ENCODE data around the gene PRSS57. TPM values are rescaled to one million over a fixed set of nuclear protein-coding genes. Genes with fewer than 3 reads are reported as not detected.
"Not testable (repeated sequence)": the region's sequence is repeated elsewhere in the genome, so short reads cannot be mapped to it uniquely, and the experiment has no call there.

The PRSS57 gene
- under 1 TPM in 1 of 2 experiments, not detected in 1; 0.59 TPM for total RNA-seq

DNA sequence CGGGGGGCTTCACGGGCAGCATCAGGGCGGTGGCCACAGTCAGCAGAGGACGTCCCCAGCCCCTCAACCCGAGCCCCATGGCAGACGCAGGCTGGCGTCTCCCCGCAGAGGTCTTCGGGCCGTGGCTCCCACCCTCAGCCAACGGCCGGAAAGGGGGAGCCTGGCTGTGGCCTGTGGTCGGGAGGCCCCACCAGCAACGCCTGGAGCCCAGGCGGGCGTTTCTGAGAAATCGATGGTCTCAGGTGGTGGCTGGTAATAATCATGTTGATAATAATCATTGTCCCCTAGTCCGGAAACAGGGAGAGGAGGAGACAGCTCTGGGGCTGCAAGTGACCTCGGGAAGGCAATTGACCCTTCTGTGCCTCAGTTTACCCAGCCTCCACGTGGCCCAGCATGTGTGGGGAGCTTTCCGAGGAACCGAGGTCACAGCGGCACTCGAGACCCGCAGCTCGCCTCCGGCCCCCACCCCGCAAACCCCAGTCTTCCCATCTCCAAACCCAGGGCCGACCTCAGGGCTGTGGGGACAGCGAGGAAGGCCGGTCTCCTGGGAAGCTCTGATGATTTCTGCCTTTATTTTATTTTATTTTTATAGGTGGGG is at the start of gene PRSS57:
Gene PRSS57 (minus strand): TSS at position 101 of the 598 bp plus-strand sequence. CDS start 22 bp downstream, at position 79.
- Mint-ChIP-seq H3K9me3 (ENCODE audit: low read depth) (no peaks in the 10 kb centered on the region), H3K4me1 (peaks cover 9% of the 10 kb centered on the region), H3K27ac (no peak within 1 kb of the TSS), H3K4me3 (no peak within 1 kb of the TSS), H3K27me3 (peaks cover 14% of the 10 kb centered on the region), H3K36me3 (no peaks in the 10 kb centered on the region)
- CTCF ChIA-PET: interaction anchor here (0.6 kb wide), 1 partner anchor 228 kb away, joined by 4 read pairs; no protein-coding TSS in a partner anchor
- DNase-seq (no peak), ATAC-seq (peak; percentile 30)

DNA sequence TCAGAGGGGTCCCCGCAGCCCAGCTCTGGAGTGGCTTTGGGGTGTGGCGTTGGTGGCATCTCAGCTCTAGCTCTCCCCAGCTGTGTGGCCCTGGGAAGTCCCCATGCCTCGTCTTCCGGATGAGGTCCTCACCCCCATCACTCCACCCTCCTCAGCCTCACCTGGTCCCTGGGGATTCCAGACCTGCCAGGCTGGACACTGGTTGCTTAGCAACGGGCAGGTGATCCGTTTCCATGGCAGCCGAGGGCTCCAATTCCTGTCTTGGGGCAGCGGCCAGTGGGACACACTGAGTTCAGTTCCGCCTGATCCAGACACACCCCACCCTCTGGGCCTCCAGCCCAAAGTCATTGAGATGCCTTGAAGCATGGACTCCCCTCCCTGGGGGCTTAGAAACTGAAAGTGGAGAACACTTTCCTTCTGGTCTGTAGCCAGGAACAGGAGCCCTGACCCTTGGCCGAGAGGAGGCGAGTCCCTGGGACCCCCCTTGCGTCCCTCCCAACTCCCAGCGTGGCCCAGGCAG is 48.0 kb upstream of the PRSS57 start:
- H3K4me3 Mint-ChIP-seq: no peak overlapping the region
- H3K9me3 Mint-ChIP-seq (ENCODE audit: low read depth): peaks cover 8% of the 10 kb centered on the region
- CTCF ChIA-PET: interaction anchor here (1.6 kb wide), 1 partner anchor 9 kb away, joined by 4 read pairs; no protein-coding TSS in a partner anchor
- peaks cover 2% of the 10 kb centered on the region for H3K36me3 Mint-ChIP-seq
- no peak overlapping the region for H3K27ac Mint-ChIP-seq
- no peak for ATAC-seq
- DNase-seq: no peak
- H3K27me3 Mint-ChIP-seq: no peaks in the 10 kb centered on the region
- no peaks in the 10 kb centered on the region for H3K4me1 Mint-ChIP-seq

DNA sequence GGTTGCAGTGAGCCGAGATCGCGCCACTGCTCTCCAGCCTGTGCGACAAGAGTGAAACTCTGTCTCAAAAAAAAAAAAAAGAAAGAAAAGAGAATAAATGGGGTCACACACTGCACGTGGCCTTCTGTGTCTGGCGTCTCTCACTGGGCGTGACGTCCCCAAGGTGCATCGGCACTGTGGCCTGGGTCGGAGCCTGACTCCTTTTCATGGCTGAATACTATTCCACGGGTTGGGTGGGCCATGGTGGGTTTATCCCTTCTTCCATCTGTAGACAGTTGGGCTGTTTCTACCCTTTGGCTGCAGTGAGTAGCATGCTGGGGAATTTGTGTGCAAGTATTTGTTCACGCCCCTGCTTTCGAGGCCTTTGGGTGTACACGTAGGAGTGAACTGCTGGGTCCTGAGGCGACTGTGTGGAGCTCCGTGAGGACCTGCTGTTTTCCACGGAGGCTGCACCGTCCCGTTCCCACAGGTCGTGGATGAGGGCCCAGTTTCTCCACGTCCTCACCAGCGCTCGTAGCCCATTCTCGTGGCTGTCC is 47.4 kb upstream of the PRSS57 start:
- Mint-ChIP-seq H3K36me3 (peaks cover 2% of the 10 kb centered on the region), H3K4me3 (no peak overlapping the region), H3K9me3 (ENCODE audit: low read depth) (peaks cover 8% of the 10 kb centered on the region), H3K4me1 (no peaks in the 10 kb centered on the region), H3K27me3 (no peaks in the 10 kb centered on the region), H3K27ac (no peak overlapping the region)
- DNase-seq (no peak), ATAC-seq (no peak)
- CTCF ChIA-PET: no interaction called here

DNA sequence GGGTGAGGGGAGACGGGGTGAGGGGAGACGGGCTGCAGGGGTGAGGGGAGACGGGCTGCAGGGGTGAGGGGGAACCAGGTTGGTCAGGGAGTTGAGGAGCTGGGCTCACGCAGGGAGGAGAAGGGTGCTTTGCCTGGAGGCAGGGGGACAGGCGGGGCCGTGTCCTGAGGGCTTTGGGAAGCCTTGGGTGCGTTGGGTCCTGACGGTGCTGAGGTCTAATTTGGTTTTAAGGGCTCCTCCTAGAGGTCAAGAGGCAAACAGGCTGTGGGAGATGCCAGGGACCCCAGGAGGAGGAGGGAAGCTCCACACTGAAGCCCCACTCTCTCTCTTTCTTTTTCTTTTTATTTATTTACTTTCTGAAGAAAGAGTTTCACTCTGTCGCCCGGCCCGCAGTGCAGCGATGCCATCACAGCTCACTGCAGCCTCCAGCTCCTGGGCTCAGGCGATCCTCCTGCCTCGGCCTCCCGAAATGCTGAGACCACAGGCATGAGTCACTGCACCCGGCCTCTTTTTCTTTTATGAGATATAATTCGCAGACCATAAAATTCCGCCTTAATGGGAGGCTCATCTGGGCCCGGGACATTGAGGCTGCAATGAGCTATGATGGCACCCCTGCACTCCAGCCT is 46.4 kb upstream of the PRSS57 start:
- H3K4me3 Mint-ChIP-seq: no peak overlapping the region
- peaks cover 2% of the 10 kb centered on the region for H3K36me3 Mint-ChIP-seq
- no peaks in the 10 kb centered on the region for H3K4me1 Mint-ChIP-seq
- no peak overlapping the region for H3K27ac Mint-ChIP-seq
- CTCF ChIA-PET: interaction anchor here (0.9 kb wide), 1 partner anchor 78 kb away, joined by 4 read pairs; the partner anchor contains the start of gene RNF126
- peak; percentile 37 for ATAC-seq
- no peak for DNase-seq
- H3K9me3 Mint-ChIP-seq (ENCODE audit: low read depth): peaks cover 8% of the 10 kb centered on the region
- H3K27me3 Mint-ChIP-seq: no peaks in the 10 kb centered on the region

DNA sequence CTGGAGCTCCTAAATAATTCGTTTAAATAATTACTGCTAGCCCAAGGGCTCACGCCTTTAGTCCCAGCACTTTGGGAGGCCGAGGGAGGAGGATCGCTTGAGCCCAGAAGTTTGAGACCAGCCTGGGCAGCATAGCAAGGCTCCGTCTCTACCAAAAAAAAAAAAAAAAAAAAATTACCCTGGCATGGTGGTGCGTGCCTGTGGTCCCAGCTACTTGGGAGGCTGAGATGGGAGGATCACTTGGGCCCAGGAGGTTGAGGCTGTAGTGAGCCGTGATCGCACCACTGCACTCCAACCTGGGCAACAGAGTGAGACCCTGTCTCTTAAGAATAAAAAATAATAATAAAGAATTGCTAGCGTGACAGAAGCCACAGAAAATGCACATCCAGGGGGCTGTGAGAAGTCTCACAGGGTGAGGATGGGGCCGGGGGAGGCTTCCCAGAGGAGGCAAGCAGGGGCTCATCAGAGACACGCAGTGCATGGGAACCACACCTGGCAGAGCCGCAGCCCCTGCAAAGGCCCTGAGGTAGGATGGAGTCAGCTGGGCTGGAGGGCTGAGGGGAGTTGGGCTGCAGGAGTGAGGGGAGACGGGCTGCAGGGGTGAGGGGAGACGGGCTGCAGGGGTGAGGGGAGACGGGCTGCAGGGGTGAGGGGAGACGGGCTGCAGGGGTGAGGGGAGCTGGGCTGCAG is 45.7 kb upstream of the PRSS57 start:
- H3K27ac Mint-ChIP-seq; H3K4me3 Mint-ChIP-seq; H3K27me3 Mint-ChIP-seq; H3K9me3 Mint-ChIP-seq (ENCODE audit: low read depth); ATAC-seq; H3K4me1 Mint-ChIP-seq; H3K36me3 Mint-ChIP-seq; DNase-seq: not testable (repeated sequence)
- CTCF ChIA-PET: interaction anchor here (0.6 to 0.9 kb wide), 2 partner anchors 47 to 77 kb away, joined by 4 to 5 read pairs; partner anchors contain the start of gene RNF126

DNA sequence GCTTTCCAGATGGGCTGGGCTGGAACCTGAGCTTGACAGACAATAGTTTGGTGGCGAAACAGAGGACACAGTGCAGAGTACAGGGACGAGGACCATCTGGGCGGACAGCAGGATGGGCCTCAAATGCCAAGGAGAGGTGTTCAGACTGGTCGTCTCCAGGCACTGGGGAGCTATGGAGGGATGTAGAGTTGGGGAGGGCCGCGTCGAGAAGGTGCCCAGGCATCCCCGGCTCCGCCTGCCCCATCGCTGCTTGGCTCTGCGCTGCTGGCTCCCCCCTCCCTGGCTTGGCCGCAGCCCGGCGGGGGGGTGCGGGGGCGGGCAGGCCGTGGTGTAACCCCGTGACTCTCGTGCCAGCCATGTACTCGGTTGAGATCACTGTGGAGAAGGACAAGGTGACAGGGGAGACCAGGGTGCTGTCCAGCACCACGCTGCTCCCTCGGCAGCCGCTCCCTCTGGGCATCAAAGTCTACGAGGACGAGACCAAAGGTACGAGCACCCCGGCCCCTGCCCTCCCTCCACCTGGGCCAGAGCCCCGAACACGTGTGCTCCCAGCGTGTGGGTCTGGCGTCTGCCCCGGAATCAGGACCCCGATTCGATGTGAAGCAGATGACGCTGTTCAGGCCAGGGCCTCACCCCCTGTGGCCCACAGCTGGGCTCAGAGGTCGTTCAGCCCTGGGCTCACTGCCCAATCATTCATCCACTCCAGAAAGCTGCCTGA is 44.9 kb upstream of the PRSS57 start:
- H3K36me3 Mint-ChIP-seq: peaks cover 2% of the 10 kb centered on the region

DNA sequence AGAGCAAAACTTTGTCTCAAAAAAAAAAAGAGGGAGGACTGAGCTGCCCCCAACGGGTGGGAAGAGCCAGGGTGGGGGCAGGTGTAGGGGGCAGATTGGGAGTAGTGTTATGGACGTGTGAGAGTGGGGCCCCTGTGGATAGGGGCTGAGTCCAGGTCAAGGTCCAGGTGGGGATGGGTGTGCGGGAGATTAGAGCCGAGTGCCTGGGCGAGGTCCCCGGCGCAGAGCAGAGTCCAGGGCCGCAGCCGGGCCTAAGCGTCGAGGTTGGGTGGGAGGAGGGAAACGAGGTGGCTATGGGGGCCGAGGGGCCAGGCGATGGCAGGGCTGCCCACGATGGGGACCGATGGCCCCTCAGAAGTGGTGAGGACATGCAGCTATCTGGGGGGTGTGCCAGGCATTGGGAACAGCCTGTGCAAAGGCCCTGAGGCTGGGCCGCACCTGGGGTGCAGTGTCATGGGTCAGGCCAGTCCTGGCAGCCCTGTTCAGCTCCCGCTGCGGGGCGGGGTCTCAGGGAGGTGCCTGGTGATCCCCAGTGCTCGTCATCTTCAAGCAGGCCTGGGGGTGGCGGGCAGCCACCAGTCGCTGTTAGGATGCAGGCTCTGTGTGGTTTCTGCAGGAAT is 43.4 kb upstream of the PRSS57 start:
- Mint-ChIP-seq H3K9me3 (ENCODE audit: low read depth) (peaks cover 2% of the 10 kb centered on the region), H3K4me3 (no peak overlapping the region), H3K36me3 (peaks cover under 1% of the 10 kb centered on the region), H3K27me3 (no peaks in the 10 kb centered on the region), H3K27ac (no peak overlapping the region), H3K4me1 (peaks cover 6% of the 10 kb centered on the region)
- ATAC-seq (no peak), DNase-seq (no peak)
- CTCF ChIA-PET: no interaction called here

More for the DNA sequence above, 44.9 kb upstream of the PRSS57 start:
- DNase-seq (no peak), ATAC-seq (no peak)
- Mint-ChIP-seq H3K4me1 (no peaks in the 10 kb centered on the region), H3K4me3 (no peak overlapping the region), H3K27me3 (no peaks in the 10 kb centered on the region), H3K27ac (no peak overlapping the region), H3K9me3 (ENCODE audit: low read depth) (peaks cover 5% of the 10 kb centered on the region)
- CTCF ChIA-PET: no interaction called here

DNA sequence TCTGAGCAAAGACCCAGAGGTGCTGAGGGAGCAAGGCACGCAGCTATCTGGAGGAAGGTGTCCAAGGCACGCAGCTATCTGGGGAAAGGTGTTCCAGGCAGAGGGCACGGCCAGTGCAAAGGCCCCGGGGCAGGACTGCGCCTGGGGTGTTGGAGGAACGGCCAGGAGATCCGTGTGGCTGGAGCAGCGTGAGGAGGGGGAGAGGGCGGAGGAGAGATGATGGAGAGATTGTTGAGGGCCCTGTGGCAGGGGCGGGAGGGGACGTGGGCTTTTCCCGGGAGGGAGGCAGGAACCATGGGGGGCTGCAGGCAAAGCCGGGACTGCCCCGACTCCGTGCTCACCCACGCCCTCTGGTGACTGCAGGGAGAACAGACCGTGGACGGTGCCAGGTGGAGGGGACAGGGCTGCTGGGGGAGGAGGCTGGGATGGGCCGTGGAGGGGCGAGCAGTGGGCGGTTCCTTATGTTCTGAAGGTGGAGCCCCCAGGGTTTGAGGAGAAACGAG is 42.4 kb upstream of the PRSS57 start:
- Mint-ChIP-seq H3K9me3 (ENCODE audit: low read depth) (no peaks in the 10 kb centered on the region), H3K27me3 (no peaks in the 10 kb centered on the region), H3K36me3 (no peaks in the 10 kb centered on the region), H3K4me1 (peaks cover 15% of the 10 kb centered on the region), H3K27ac (no peak overlapping the region), H3K4me3 (no peak overlapping the region)
- ATAC-seq (peak; percentile 73), DNase-seq (peak; percentile 63)
- CTCF ChIA-PET: interaction anchor here (0.5 to 1.2 kb wide), 4 partner anchors 69 to 240 kb away, joined by 3 to 4 read pairs (median 3); no protein-coding TSS in a partner anchor

DNA sequence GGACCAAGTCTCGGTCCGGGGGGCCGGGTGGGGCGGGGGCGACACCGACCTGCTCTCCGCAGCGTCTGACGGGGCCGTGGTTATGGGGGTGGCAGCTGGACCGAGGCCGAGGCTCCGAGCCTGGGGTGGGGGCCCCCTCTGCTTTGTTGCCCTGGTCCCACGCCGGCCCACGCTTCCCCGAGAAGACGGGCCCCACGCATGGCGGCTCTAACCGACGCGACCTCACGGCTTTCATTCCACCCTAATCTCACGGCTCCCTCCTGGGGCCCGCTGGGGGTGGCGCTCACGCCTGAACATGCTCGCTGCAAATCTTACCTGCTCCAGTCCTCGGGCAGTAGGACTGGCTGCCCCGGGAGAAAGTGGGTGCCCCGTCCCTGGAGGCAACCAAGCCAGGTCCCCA is 40.9 kb upstream of the PRSS57 start:
- H3K27me3 Mint-ChIP-seq: no peaks in the 10 kb centered on the region
- CTCF ChIA-PET: interaction anchor here (1.2 kb wide), 1 partner anchor 67 kb away, joined by 3 read pairs; no protein-coding TSS in a partner anchor
- H3K9me3 Mint-ChIP-seq (ENCODE audit: low read depth): no peaks in the 10 kb centered on the region
- DNase-seq (no peak), ATAC-seq (no peak)
- peaks cover 17% of the 10 kb centered on the region for H3K4me1 Mint-ChIP-seq
- no peaks in the 10 kb centered on the region for H3K36me3 Mint-ChIP-seq
- H3K4me3 Mint-ChIP-seq: no peak overlapping the region
- no peak overlapping the region for H3K27ac Mint-ChIP-seq

DNA sequence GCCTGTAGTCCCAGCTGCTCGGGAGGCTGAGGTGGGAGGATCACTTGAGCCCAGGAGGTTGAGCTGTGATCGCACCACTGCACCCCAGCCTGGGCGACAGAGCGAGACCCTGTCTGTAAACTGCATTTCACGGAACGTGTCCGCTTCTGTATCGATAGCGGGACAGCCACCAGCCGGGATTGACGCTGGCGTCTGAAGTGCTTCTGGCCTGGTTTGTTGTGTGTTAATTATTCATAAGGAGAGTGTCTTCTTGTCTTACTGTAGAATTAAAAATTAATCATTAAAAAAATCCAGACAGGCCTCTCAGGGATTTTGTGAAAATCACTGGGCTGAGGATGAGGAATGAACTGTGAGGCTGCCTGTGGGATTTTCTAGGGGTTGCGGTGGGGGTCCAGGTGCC is 39.5 kb upstream of the PRSS57 start:
- CTCF ChIA-PET: interaction anchor here (0.6 to 3.2 kb wide), 17 partner anchors 10 to 151 kb away, joined by 3 to 40 read pairs (median 4); partner anchors contain the start of gene RNF126
- DNase-seq: no peak
- ATAC-seq: no peak
- no peak overlapping the region for H3K27ac Mint-ChIP-seq
- H3K27me3 Mint-ChIP-seq: no peaks in the 10 kb centered on the region
- peaks cover 17% of the 10 kb centered on the region for H3K4me1 Mint-ChIP-seq
- H3K4me3 Mint-ChIP-seq: no peak overlapping the region
- no peaks in the 10 kb centered on the region for H3K9me3 Mint-ChIP-seq (ENCODE audit: low read depth)
- H3K36me3 Mint-ChIP-seq: no peaks in the 10 kb centered on the region

DNA sequence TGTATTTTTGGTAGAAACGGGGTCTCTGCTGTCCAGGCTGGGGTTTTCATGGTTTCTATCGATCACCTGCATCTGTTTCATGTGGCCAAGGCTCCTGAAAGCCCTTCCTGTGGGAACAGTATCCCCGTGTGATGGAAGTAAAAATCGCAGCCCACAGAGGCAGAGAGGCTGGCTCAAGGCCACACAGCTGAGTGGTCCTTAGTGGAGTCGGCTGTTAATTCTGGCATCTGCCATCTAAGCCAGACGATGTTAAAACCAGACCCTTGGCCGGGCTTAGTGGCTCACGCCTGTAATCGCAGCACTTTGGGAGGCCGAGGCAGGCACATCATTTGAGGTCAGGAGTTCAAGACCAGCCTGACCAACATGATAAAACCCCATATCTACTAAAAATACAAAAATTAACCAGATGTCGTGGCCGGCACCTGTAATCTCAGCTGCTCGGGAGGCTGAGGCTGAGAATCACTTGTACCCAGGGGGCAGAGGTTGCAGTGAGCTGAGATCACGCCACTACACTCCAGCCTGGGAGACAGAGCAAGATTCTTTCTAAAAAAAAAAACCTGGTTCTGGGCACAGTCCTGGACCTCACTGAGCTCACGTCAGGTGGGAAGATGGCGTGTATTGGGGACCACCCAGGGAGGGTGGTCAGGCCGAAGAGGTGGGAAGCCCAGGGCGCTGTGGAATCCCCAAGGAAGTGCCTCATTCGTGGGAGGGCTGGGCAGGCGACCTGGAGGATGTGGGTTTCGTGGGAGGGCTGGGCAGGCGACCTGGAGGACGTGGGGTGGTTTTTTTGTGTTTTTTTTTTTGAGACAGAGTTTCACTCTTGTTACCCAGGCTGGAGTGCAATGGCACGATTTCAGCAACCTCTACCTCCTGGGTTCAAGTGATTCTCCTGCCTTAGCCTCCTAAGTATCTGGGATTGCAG is 37.2 kb upstream of the PRSS57 start:
- Mint-ChIP-seq H3K4me1 (peaks cover 17% of the 10 kb centered on the region), H3K9me3 (ENCODE audit: low read depth) (no peaks in the 10 kb centered on the region), H3K36me3 (no peaks in the 10 kb centered on the region), H3K27me3 (no peaks in the 10 kb centered on the region), H3K4me3 (no peak overlapping the region), H3K27ac (no peak overlapping the region)
- DNase-seq (no peak), ATAC-seq (no peak)
- CTCF ChIA-PET: interaction anchor here (1.4 to 3.2 kb wide), 4 partner anchors 68 to 226 kb away, joined by 4 to 40 read pairs (median 5); partner anchors contain the start of gene RNF126

All from activated CD8-positive, alpha-beta memory T cell treated with anti-CD3 and anti-CD28 coated beads, Interleukin-2, amount 10 ng/mL, durations not matched to agents 7 days and 5 days (primary cell).